Effector CD4-positive, alpha-beta T cell (primary cell): ENCODE measurements around the gene RPS5.
"Not testable (repeated sequence)": the region's sequence is repeated elsewhere in the genome, so short reads cannot be mapped to it uniquely, and the experiment has no call there.

Experiments
- DNase-seq: peaks from one replicate; pipeline ENCODE4 v3.0.0-alpha.2; 2020
- total RNA-seq: gene quantifications from one replicate; lab custom pipeline; 2026; lab: John Stamatoyannopoulos, UW

The RPS5 gene
- 410 reads per million, percentile 97 among the genes with 10 or more reads in this experiment for total RNA-seq

DNA sequence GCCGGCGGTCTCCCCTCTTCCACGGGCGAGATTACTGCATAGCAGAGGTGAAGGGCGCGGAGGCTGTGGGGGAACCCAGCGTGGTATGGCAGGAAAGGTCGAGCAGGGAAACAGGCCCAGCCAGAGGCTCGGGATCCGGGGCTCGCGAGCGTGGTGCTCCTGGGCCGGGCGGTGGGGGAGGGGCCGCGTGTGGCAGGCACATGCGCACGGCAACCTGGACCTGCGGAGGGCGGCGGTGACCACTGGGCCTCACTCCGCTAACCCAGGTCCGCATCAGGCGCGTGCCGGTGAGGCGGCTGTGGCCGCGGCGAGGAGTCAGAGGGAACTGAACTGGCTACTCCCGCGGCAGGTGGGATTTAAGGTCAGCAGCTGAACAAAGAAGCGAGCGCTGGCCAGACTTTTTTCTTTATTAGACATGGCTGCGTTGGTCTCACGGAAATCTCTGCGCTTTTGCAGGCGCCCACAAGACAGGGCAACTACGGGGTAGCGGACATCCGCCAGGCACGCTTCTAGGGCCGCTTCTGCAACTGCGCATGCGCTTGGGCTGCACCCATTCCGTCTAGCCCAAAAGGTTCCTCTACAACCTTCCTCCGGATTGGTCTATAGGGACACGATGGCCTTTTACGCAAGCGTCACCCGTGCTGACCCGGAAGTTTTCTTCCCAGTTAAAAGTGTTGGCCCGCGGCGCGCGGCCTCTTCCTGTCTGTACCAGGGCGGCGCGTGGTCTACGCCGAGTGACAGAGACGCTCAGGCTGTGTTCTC lies at the start of gene RPS5:
TSS of gene RPS5 (plus strand) at position 694 of the 762 bp plus-strand sequence. CDS start 869 bp downstream, outside the sequence.
- peak; percentile 94 for DNase-seq

DNA sequence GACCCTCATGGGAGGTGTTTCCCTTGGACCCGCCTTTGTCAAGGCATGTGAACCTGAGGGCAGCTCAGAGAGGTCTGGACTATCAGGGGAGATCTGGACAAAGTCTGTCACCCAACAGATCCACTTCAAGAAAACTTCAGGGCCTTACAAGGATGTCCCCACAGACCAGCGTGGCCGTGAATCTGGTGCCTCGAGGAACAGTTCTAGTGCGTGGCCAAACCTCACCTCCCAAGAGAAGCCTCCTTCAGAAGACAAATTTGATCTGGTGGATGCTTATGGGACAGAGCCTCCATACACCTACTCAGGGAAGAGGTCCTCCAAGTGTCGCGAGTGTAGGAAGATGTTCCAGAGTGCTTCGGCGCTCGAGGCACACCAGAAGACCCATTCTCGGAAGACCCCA lies 48.7 kb upstream of the RPS5 start:
- DNase-seq = no peak

GRCh38 chr19:58338825-58339558 lies 48.1 kb upstream of the RPS5 start:
- no peak for DNase-seq

- no peak for DNase-seq
Measured at GRCh38 chr19:58345558-58345957, 41.5 kb upstream of the RPS5 start.

DNA sequence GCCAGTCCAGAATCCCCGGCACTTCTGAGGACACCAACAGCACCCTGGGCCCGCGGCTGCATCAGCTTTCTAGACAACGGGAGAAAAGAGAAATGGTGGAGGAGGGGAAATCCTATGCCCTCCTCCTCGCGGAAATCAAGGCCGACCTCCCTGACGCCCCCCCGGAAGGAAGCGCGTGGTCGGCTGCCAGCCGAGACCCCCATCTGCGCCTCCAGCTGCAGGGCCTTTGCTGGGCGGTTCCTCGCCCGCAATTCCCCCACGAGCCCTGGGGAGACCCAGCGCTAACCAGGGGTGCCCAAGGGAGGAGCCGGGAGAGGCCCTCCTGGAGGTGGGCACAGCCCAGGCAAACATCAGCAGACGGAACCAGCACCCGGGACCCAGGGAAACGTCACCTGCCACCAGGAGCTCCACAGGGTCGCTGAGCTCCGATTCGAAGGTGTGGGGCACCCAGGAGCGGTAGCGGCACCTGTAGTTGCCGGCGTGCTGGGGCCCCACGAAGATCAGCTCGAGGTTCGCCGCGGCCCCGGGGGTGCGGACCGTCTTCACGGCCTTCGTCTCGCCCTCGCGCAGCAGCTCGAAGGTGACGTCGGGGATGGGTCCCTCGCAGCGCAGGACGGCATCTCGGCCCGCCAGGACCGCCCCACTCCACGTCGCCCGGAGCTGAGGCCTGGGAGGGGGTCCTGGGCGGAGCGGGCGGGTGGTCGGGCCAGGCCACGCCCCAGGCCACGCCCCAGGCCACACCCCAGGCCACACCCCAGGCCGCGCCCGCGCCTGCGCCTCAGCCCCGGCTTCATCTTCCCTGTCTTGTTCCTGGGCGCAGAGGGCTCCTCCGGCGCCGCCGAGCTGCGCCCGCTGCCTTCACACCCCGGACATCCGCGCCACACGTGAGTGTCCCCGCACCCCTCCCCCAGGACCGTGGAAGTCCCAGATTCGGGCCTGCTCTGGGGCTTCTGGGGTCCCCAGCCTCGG lies 39.8 kb upstream of the RPS5 start:
- DNase-seq = peak; percentile 43

- DNase-seq = not testable (repeated sequence)
Measured at GRCh38 chr19:58348080-58348479, 39.0 kb upstream of the RPS5 start.

DNA sequence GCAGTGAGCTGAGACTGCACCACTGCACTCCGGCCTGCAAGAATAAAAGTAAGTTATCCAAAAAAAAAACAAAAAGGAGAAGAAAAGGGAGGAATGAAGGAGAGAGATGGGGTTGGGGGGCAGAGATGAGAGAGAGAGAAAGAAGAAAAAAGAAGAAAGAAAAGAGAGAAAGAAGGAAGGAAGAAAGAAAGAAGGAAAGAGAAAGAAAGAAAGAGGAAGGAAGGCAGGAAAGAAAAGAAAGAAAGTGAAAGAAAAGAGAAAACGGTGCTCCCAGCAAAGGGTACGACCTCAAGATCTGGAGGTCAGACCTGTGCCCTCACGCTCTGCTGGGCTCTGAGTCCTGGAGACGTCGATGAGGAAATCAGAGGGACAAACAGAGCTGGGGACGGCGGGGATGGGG lies 37.5 kb upstream of the RPS5 start:
- DNase-seq = no peak

- no peak for DNase-seq
Measured at GRCh38 chr19:58350001-58350861, 36.8 kb upstream of the RPS5 start.

DNA sequence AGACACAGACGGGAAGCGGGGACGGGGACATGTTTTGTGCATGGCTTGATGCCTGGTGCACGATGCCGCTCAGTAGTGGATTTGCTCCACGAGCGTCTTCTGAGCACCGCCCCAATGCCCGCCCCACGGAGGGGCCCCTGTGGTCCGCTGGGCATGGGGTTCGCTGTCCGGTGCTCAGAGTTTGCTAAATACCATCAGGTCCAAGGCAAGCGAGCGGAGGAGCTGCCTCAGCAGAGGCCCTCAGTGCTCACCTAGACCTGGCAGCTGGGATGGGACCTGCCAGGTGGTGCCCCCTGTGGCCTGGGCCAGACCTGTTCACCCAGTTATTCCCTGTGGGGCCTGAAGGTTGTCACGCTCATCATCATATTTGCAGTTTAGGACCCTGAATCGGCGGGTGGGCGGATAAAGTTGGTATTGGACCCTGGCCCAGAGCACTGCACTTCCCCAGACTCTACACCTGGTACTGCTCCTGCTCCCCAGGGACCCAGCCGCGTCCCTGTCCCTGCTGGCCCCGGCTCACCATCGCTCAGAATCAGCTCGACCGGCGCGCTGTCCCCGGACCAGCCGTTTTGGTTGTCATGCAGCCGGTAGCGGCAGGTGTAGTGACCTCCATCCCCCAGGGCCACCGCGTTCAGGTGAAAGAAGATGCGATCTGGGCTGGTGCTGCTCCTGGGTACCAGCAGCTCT lies 36.1 kb upstream of the RPS5 start:
- no peak for DNase-seq

DNA sequence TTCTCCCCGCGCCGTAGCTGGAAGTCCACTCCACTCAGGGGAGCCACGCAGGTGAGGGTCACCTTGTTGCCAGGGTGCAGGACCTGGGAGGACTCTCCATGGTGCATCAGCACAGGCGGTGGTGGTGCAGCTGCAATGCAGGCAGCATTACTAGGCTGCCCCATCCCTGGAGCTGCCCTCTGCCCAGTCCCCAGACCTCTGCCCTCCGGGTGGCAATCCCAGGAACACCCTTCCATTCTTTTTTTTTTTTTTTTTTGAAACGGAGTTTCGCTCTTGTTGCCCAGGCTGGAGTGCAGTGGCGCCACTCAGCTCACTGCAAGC lies 35.6 kb upstream of the RPS5 start:
- DNase-seq = no peak

- DNase-seq = no peak
Measured at GRCh38 chr19:58351990-58352755, 34.9 kb upstream of the RPS5 start.

GRCh38 chr19:58352760-58353671 lies 34.1 kb upstream of the RPS5 start, which contains the start of gene A1BG:
A1BG (minus strand) TSS chr19:58353492; CDS start chr19:58353437, 55 bp downstream.
- no peak for DNase-seq

GRCh38 chr19:58353717-58354477 lies 33.2 kb upstream of the RPS5 start:
- DNase-seq = no peak

DNA sequence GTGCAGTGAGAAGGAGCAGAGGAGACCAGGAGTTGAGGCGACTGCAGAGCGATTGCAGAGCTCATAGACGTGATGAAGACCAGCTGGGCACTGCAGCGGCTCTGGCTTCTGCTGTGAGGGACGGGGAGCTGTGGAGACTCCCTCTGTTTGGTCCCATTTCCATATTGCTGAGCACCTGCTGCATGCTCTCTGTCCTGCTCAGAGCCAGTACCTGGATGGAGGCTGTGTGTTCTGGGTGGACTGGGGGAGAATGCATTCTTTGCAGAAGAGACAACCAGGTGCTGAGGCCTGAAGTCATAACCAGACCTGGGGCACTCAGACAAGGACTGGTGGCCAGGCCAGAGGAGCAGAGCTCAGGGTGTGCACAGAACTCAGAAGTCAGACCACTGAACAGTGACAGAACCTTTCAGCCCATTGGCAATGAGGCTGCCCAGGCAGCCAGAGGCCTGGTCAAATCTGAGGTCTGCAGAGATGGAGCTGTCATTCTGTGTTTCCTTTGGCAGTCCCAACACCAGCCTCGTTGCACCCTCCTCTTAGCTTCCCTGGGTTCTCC lies 32.5 kb upstream of the RPS5 start:
- no peak for DNase-seq

DNA sequence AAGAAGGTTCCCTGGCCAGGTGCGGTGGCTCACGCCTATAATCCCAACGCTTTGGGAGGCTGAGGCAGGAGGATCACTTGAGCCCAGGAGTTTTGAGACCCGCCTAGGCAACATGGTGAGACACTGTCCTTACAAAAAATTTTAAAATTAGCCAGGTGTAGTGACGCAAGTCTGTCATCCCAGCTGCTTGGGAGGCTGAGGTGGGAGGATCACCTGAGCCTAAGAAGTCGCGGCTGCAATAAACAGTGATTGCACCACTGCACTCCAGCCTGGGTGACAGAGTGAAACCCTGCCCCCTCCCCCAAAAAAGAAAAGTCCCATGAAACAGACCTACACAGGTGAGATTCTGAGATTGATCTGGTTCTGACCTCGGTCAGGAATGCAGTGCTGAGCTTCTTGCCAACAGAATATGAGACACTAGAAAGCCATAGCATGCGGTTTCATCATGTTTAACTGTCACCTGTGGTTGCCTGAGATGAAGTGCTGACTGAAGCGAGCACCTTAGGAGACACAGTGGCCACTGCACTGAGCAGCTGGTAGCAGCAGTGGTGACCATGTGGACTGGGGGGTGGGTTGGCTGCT lies 31.8 kb upstream of the RPS5 start:
- DNase-seq = no peak

GRCh38 chr19:58355908-58356765 lies 30.9 kb upstream of the RPS5 start:
- DNase-seq = no peak
